Measurements from ENCODE around the gene CRYBB2.
"Not testable (repeated sequence)": the region's sequence is repeated elsewhere in the genome, so short reads cannot be mapped to it uniquely, and the experiment has no call there.

Gene CRYBB2, protein sequence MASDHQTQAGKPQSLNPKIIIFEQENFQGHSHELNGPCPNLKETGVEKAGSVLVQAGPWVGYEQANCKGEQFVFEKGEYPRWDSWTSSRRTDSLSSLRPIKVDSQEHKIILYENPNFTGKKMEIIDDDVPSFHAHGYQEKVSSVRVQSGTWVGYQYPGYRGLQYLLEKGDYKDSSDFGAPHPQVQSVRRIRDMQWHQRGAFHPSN

DNA sequence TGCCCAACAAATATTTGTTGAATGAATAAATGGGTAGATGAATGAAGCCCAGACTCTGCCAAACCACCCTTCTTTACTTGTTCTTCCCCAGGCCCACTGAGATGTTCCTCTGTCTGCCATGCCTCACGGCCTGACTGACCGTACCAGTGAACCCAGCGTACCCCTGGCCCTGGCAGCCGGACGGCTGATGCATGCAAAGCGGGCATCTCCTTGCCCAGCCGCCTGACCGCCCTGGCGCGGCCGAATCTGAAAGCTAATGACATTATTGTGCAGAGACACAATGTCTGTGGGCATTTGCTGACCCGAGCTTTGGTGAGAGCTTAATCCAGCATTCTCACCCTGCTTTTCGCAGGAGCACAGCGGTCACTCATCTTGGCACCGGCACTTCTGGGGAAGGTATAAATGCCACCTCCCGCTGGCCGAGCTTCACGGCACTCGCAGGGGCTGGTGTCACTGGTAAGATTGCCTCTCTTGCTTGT is at the start of gene CRYBB2:
Gene CRYBB2 (plus strand): TSS at position 429 of the 479 bp plus-strand sequence. CDS start 1,791 bp downstream, outside the sequence.
- no peak for DNase-seq

DNA sequence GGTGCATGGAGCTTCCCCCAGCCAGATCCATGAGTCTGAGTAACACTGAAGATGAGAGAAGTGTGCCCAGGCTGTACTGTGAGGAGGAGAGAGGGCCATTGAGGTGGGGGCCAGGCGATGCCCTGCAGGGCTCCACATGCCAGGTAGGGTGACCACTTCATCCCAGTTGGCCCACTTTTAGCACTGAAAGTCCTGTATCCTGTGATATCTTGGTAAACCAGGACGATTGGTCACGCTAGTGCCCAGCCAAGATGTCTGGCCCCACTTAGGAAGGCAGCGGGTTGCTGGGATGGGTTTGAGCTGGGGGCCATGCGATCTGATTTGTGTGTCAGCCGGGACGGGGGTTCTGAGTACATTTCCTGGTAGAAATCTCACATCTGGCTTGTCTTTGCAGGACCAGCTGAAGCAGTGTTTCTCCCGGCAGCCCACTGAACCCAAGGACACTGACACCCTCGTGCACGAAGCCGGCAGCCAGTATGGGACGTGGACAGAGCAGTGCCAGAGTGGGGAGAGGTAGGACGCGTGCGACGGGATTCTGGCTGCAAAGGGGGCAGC is 48.9 kb upstream of the CRYBB2 start:
- DNase-seq: no peak

DNA sequence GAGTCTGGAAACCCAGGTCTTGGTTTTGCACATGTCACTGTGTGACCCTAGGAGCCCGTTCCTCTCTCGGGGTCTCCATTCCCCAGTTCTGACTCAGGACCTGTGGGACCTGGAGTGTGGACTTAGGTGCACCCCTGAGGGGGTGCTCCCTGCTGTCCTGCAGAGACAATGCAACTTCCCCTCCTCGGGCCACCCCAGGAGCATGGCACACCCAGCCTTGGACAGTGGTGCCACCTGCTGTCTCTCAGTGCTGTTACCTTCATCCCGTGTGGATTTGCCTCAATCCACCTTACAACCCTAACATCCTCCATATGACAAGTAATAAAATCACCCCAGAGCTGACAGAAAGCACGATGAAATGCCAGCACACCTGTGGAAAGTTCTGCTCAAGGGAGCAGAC is 47.3 kb upstream of the CRYBB2 start:
- DNase-seq: no peak

GRCh38 chr22:25174156-25174887 is 45.1 kb upstream of the CRYBB2 start:
- DNase-seq: no peak

DNA sequence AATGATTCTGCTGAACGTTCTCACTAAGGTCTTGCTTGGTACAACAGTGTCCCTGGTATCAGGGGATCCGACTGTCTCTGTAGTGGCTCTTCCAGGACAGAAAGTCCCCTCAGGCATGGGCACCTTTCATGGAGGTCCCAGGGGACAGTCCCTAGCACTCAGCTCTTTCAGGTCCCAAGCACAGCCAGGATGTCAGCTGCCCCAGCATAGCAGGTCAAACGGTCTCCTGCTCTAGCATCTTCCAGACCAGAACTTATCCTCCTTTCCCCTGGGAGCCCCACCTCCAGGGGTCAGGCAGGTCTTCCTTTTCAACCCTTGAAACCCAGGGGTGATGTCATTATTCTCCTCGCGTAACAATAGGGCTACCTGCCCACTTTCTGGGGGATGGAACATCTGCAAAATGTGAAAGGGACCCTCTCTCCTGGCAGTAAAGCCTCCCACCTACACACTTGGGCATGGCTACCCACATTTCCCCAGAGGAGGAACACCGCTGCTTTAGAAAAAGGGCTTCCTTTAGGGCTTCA is 44.5 kb upstream of the CRYBB2 start:
- DNase-seq: no peak

DNA sequence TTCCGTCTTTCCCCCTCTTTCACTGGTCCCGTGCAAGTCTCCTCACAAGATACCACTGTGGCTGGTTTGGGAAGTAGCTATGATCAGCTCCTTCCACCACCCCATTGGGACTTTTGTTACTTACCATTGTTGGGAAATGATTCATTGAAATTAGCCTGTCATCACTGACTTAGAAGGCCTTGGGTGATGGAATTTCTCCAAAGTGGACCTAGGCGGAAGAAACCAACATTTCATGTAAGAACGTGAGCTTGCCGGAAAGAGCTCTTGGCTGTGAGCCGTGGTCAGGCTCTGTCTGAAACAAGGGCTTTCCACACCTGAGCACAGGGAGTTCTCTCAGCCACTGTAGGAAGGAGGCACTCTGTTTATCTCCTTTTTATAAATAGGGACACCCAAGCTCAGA is 43.3 kb upstream of the CRYBB2 start:
- DNase-seq: no peak

GRCh38 chr22:25176799-25177198 is 42.6 kb upstream of the CRYBB2 start:
- no peak for DNase-seq

DNA sequence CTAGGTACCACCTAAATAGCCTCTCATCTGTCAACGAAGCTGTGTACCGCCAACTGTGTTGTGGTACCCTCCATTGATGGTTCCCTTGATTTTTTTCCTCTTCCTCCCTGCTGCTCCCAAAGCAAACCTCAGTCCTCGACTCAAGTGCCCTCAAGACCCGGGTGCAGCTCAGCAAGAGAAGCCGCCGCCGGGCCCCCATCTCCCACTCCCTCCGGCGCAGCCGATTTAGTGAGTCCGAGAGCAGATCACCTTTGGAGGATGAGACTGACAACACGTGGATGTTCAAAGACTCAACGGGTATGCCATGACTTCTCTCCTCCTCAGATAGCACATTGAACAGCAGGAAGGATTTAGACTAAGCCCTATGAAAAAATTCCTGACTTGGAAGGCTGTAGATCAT is 42.2 kb upstream of the CRYBB2 start:
- DNase-seq: no peak

DNA sequence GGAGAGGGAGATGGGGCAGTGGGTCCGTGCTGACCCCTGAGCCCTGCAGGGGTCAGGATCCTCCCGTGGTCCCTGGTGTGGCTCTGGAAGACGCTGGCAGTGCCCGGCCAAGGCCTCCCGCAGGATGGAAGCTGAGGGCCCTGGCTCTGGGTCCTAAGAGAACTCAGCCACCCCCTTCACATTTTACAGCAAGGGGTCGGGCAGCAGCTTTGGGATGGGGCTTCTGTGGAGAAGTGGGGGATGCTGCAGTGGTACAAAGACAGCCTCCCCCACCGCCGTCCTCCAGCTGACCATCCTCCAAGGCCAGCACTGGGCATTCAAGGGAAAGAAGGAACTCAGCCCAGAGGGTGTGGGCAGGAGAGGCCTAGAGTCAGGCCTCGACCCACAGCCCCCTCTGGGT is 41.5 kb upstream of the CRYBB2 start:
- DNase-seq: no peak

GRCh38 chr22:25178348-25178747 is 41.1 kb upstream of the CRYBB2 start:
- not testable (repeated sequence) for DNase-seq

DNA sequence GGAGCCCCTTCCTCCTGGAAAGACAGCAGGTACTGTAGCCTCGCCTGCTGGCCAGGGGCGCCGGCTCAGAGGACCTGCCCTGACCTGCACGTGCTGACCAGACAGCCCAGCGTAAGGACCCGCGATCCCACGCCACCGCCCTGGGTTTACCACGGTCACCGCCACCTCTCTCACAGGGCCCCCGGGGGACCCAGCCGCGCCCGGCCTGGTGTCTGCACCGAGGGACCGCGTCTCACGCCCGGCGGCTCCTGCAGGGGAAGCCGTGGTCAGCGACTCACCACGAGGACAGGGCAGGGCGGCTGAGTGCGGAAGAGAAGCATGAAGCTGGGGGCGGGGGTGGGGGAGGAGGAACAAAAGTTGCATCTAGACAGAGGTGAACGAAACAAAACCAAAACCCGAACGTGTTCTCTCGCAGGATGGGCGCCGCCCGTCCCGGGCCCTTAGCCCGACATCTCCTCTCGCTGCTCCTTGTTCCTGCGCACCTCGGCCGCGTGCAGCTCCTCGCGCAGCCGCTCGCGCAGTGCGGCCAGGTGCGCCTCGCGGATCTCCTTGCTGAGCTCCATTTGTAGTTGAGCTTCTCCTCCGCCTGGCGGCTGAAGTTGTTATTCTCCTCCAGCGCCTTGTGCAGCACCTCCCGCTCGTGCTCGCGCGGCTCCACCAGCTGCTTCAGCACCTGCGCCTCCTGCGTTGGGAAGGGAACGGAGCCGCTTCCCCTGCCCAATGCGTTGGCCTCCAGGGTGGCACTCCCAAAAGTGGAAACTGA is 40.4 kb upstream of the CRYBB2 start:
- DNase-seq: peak; percentile 82

GRCh38 chr22:25182131-25183110 is 37.0 kb upstream of the CRYBB2 start:
- no peak for DNase-seq

- no peak for DNase-seq
These were observed 35.4 kb upstream of the CRYBB2 start for GRCh38 chr22:25183949-25184619.

GRCh38 chr22:25186140-25186539 is 33.3 kb upstream of the CRYBB2 start:
- no peak for DNase-seq

DNA sequence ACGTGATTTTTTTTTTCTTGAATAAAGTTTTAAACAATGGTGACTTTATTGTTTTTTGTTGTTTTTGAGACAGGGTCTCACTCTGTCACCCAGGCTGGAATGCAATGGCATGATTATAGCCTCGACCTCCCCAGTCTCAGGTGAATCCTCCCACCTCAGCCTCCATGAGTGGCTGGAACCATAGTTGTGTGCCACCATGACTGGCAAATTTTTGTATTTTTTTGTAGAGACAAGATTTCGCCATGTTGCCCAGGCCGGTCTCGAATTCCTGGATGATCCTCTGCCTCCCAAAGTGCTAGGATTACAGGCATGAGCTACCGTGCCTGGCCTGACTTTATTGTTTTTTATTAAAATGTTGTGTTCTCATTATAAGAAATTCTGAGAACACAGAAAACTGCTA is 32.0 kb upstream of the CRYBB2 start:
- DNase-seq: no peak

DNA sequence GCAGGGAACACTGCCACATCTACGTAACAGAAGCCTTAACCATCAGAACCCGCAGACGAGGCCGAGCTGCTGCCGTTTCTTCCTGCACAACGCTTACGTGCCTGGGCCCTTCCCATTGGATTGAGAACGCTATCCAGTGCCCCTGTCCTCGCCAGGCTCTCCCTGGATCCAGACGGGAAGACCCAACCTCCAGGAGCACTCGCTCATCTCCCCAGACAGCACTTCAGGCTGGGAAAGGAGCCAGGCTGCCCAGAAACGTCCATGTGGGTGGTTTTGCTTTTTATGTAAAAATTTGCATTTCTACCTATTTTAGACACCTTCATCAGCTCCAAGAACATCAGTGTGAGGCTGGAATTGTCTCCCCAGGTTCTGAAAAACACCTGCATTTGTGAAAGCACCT is 27.0 kb upstream of the CRYBB2 start:
- no peak for DNase-seq

GRCh38 chr22:25193130-25193529 is 26.3 kb upstream of the CRYBB2 start:
- no peak for DNase-seq

- no peak for DNase-seq
These were observed 25.9 kb upstream of the CRYBB2 start for GRCh38 chr22:25193548-25193947.

GRCh38 chr22:25196326-25196725 is 23.1 kb upstream of the CRYBB2 start:
- DNase-seq: no peak

DNA sequence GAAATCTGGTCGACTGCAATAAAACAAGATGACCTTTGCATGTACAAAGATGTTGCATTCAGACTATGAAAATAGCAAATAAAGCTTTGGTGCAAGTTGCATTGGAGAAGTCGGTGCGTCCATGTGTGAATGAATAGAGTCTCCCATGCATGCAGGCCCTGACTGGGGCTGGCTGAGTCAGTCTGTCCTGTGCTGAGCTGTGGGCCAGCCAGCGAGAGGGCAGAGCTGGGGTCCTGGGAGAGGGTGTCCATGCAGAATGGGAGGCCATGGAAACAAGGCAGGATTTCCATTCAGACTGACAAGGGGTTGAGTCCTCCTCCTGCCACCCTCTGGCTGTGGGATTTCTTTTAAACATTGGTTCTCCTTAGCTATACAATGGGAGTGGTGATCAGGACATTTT is 22.1 kb upstream of the CRYBB2 start:
- DNase-seq: no peak

- DNase-seq: no peak
These were observed 19.5 kb upstream of the CRYBB2 start, which contains the start of gene CRYBB3 for GRCh38 chr22:25199731-25200520. Gene CRYBB3, plus strand, starts transcription at chr22:25199858. Its CDS starts 1,539 bp downstream, at chr22:25201397.

All from islet precursor cell (in vitro differentiated cells).